Measurements from ENCODE around the gene KCTD17.

Gene KCTD17

GRCh38 chr22:37020192-37020479, 31.4 kb upstream of the KCTD17 start:
- 0 out of 2 replicates have a peak overlapping the region, but pooled peaks have one; percentile 33 for H2AFZ ChIP-seq (ENCODE audit: low read depth, low read length)
- H3K36me3 ChIP-seq (ENCODE audit: insufficient read depth, low read length), result no peaks in the 10 kb centered on the region
- no peaks in the 10 kb centered on the region for H3K79me2 ChIP-seq (ENCODE audit: insufficient read depth, low read length)
- no peak for TF ChIP-seq EZH2 (IDR thresholded peaks at IDR 0.05; ENCODE audit: borderline replicate concordance, low read depth, low read length, severe bottlenecking)
- TF ChIP-seq CTCF (IDR thresholded peaks at IDR 0.05; ENCODE audit: borderline replicate concordance, extremely low read depth, low read length, poor library complexity, severe bottlenecking), result no peak
- H3K27me3 ChIP-seq (ENCODE audit: insufficient read depth, low read length, poor library complexity), result peaks cover 9% of the 10 kb centered on the region
- H3K4me3 ChIP-seq (ENCODE audit: low read depth in 1 of 2, low read length in 2 of 2), result no peak overlapping the region
- no peaks in the 10 kb centered on the region for H4K20me1 ChIP-seq (ENCODE audit: insufficient read depth, low read length)
- no peaks in the 10 kb centered on the region for H3K4me1 ChIP-seq (ENCODE audit: insufficient read depth, low read length)
- H3K9me3 ChIP-seq (ENCODE audit: insufficient read depth, low read length, severe bottlenecking), result no peaks in the 10 kb centered on the region
- DNase-seq, result no peak
- ATAC-seq (ENCODE audit: insufficient read depth, low read depth), result no peak
- H3K4me2 ChIP-seq (ENCODE audit: insufficient read depth, low read length), result no peak overlapping the region
- H3K27ac ChIP-seq (ENCODE audit: low read length), result no peak overlapping the region
- H3K9ac ChIP-seq (ENCODE audit: low read depth, low read length), result no peak overlapping the region

DNA sequence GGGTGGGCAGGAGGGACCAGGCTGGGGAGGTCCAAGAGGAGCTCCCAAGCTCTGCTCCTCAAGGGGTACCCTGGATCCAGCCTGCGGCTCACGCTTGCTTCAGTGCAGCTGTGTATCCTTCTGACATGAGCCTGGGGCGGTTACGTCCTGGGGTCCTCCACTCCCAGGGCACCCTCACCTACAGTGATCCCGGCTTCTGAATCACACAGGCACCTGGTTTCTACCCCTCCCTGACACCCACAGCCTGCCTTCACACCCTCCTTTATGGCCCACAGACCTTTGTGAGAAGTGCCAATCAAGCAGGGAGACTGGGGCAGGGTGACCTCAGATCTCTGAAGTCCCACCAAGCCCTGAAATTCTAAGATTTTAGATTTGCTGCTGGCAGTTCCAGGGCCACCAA, 30.5 kb upstream of the KCTD17 start:
- TF ChIP-seq CTCF (IDR thresholded peaks at IDR 0.05; ENCODE audit: borderline replicate concordance, extremely low read depth, low read length, poor library complexity, severe bottlenecking), result no peak
- Histone ChIP-seq H3K9me3 (ENCODE audit: insufficient read depth, low read length, severe bottlenecking) (no peaks in the 10 kb centered on the region), H3K4me2 (ENCODE audit: insufficient read depth, low read length) (no peak overlapping the region), H3K36me3 (ENCODE audit: insufficient read depth, low read length) (no peaks in the 10 kb centered on the region), H4K20me1 (ENCODE audit: insufficient read depth, low read length) (no peaks in the 10 kb centered on the region), H3K79me2 (ENCODE audit: insufficient read depth, low read length) (no peaks in the 10 kb centered on the region), H3K4me3 (ENCODE audit: low read depth in 1 of 2, low read length in 2 of 2) (no peak overlapping the region), H3K27me3 (ENCODE audit: insufficient read depth, low read length, poor library complexity) (peaks cover 11% of the 10 kb centered on the region), H3K9ac (ENCODE audit: low read depth, low read length) (no peak overlapping the region), H2AFZ (ENCODE audit: low read depth, low read length) (no peak overlapping the region), H3K27ac (ENCODE audit: low read length) (no peak overlapping the region), H3K4me1 (ENCODE audit: insufficient read depth, low read length) (no peaks in the 10 kb centered on the region)
- ATAC-seq (ENCODE audit: insufficient read depth, low read depth) (no peak), DNase-seq (no peak)

DNA sequence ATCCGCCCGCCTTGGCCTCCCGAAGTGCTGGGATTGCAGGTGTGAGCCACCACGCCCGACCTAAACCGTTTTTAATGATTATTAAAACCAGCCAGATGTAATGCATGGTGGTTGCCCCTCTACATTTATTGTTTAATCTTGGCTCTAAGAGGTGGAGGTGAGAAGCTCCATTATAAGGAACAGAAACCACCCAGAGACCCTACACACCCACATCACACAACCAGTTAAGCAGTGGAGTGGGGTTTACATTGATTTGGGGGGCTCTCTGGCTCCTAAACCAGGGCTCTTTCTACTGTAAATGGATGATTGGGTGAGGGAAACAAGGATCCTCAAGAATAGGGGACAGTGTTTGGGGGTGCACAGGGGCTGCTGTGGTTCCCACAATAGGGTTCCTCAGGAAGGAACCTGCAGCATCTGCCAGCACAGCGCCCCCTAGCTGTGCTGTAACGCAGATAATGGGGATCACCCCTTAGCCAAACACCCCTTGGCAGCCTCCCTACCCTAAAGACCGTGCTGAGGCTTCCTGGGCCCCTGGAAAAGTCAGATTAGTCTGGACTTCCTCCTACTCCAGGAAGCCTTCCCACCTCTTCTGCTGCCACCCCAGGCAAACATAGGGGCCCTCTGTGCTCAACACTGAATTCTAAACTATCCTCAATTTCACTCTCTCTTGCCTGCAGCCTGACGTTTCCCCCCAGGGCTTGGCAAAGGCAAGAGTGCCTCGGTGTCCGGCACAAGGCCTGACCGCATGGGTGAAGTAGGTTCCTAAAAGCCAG, 29.6 kb upstream of the KCTD17 start:
- Histone ChIP-seq H3K79me2 (ENCODE audit: insufficient read depth, low read length) (no peaks in the 10 kb centered on the region), H3K9ac (ENCODE audit: low read depth, low read length) (no peak overlapping the region), H3K9me3 (ENCODE audit: insufficient read depth, low read length, severe bottlenecking) (no peaks in the 10 kb centered on the region), H2AFZ (ENCODE audit: low read depth, low read length) (no peak overlapping the region), H3K27ac (ENCODE audit: low read length) (no peak overlapping the region), H3K4me3 (ENCODE audit: low read depth in 1 of 2, low read length in 2 of 2) (no peak overlapping the region), H4K20me1 (ENCODE audit: insufficient read depth, low read length) (no peaks in the 10 kb centered on the region; the same call in 1 of the 2 replicates), H3K4me1 (ENCODE audit: insufficient read depth, low read length) (no peaks in the 10 kb centered on the region), H3K4me2 (ENCODE audit: insufficient read depth, low read length) (no peak overlapping the region), H3K27me3 (ENCODE audit: insufficient read depth, low read length, poor library complexity) (peaks cover 15% of the 10 kb centered on the region), H3K36me3 (ENCODE audit: insufficient read depth, low read length) (no peaks in the 10 kb centered on the region)
- DNase-seq (peak; percentile 26), ATAC-seq (ENCODE audit: insufficient read depth, low read depth) (0 out of 3 replicates have a peak, but pooled peaks have one; percentile 64)
- peak; percentile 77 for TF ChIP-seq CTCF (IDR thresholded peaks at IDR 0.05; ENCODE audit: borderline replicate concordance, extremely low read depth, low read length, poor library complexity, severe bottlenecking)
- TF ChIP-seq EZH2 (IDR thresholded peaks at IDR 0.05; ENCODE audit: borderline replicate concordance, low read depth, low read length, severe bottlenecking), result no peak
